Neural crest cell (in vitro differentiated cells): ENCODE data around the gene CASTOR1. TPM values are rescaled to one million over a fixed set of nuclear protein-coding genes. Genes with fewer than 3 reads are reported as not detected.

Experiments
- DNase-seq: peaks from one replicate; pipeline ENCODE4 v3.0.0; 2021; ENCODE audit warnings: low read depth, mixed read lengths, low spot score
- H3K27ac Mint-ChIP-seq: one replicate; pipeline ENCODE4 v1.8.0; 2021; ENCODE audit warnings: mild to moderate bottlenecking, mixed read lengths; ENCODE audit not compliant: unreplicated experiment
- H3K27me3 Mint-ChIP-seq: 2 replicates; pipeline ENCODE4 v1.8.0; 2021; ENCODE audit warnings: low read depth, mild to moderate bottlenecking, mixed read lengths
- H3K36me3 Mint-ChIP-seq: 2 replicates; pipeline ENCODE4 v1.8.0; 2021; ENCODE audit warnings: low read depth, mild to moderate bottlenecking, mixed read lengths
- H3K4me1 Mint-ChIP-seq: 2 replicates; pipeline ENCODE4 v1.8.0; 2021; ENCODE audit warnings: mixed read lengths
- H3K4me3 Mint-ChIP-seq: one replicate; pipeline ENCODE4 v1.8.0; 2021; ENCODE audit warnings: mild to moderate bottlenecking, mixed read lengths
- H3K9me3 Mint-ChIP-seq: 2 replicates; pipeline ENCODE4 v1.8.0; 2021; ENCODE audit warnings: mixed read lengths
- CTCF ChIP-seq: fragments of 200-600 bp; sonication (generic); conservative IDR thresholded peaks from 2 replicates; pipeline ENCODE4 v1.5.0; 2021; ENCODE audit warnings: antibody characterized with exemption, mild to moderate bottlenecking
- total RNA-seq: library from RNA; stranded (reverse); gene quantifications from 2 replicates; pipeline ENCODE4 v1.2.1, GENCODE V29; 2021

CASTOR1 gene
- total RNA-seq, 1 donor from 2014 or later = 6.2 TPM

GRCh38 chr22:30263883-30264282 is 25.4 kb downstream of the CASTOR1 start:
- Mint-ChIP-seq H3K27ac (no peak overlapping the region), H3K4me1 (peaks cover 5% of the 10 kb centered on the region), H3K4me3 (no peak overlapping the region), H3K36me3 (no peaks in the 10 kb centered on the region), H3K27me3 (no peaks in the 10 kb centered on the region), H3K9me3 (no peaks in the 10 kb centered on the region)
- no peak for DNase-seq
- TF ChIP-seq CTCF = no peak

- H3K36me3 Mint-ChIP-seq = no peaks in the 10 kb centered on the region
- DNase-seq = peak; percentile 95
- H3K4me1 Mint-ChIP-seq = peaks cover 5% of the 10 kb centered on the region
- H3K27ac Mint-ChIP-seq = no peak overlapping the region
- peak; percentile 99 for TF ChIP-seq CTCF
- no peaks in the 10 kb centered on the region for H3K9me3 Mint-ChIP-seq
- H3K27me3 Mint-ChIP-seq = no peaks in the 10 kb centered on the region
- no peak overlapping the region for H3K4me3 Mint-ChIP-seq
Observed at GRCh38 chr22:30262917-30263741, 26.2 kb downstream of the CASTOR1 start.

- Mint-ChIP-seq H3K27me3 (no peaks in the 10 kb centered on the region), H3K4me1 (peaks cover 5% of the 10 kb centered on the region), H3K9me3 (no peaks in the 10 kb centered on the region), H3K36me3 (no peaks in the 10 kb centered on the region), H3K4me3 (no peak overlapping the region), H3K27ac (no peak overlapping the region)
- no peak for DNase-seq
- TF ChIP-seq CTCF = no peak
Observed at GRCh38 chr22:30262112-30262511, 27.2 kb downstream of the CASTOR1 start.

- TF ChIP-seq CTCF = no peak
- H3K36me3 Mint-ChIP-seq = no peaks in the 10 kb centered on the region
- H3K4me3 Mint-ChIP-seq = no peak overlapping the region
Observed at GRCh38 chr22:30261134-30261533, 28.2 kb downstream of the CASTOR1 start.

GRCh38 chr22:30260682-30261081 is 28.6 kb downstream of the CASTOR1 start:
- no peak for TF ChIP-seq CTCF
- Mint-ChIP-seq H3K27ac (no peak overlapping the region), H3K36me3 (no peaks in the 10 kb centered on the region), H3K4me1 (peaks cover 15% of the 10 kb centered on the region), H3K27me3 (no peaks in the 10 kb centered on the region), H3K9me3 (no peaks in the 10 kb centered on the region), H3K4me3 (no peak overlapping the region)
- DNase-seq = no peak

More at GRCh38 chr22:30261134-30261533, 28.2 kb downstream of the CASTOR1 start:
- Mint-ChIP-seq H3K9me3 (no peaks in the 10 kb centered on the region), H3K27me3 (no peaks in the 10 kb centered on the region), H3K4me1 (peaks cover 12% of the 10 kb centered on the region), H3K27ac (no peak overlapping the region)
- DNase-seq = no peak
